Ureter (tissue), 1 donor: ENCODE data around the gene FBXO39. TPM values are rescaled to one million over a fixed set of nuclear protein-coding genes. Genes with fewer than 3 reads are reported as not detected.
A peak's percentile ranks its signal among the peaks of the same experiment; 100 is the strongest.
"Not testable (repeated sequence)": the region's sequence is repeated elsewhere in the genome, so short reads cannot be mapped to it uniquely, and the experiment has no call there.

Experiments
- DNase-seq: peaks from one replicate; pipeline ENCODE4 v3.0.0-alpha.2; 2020; ENCODE audit warnings: low spot score
- total RNA-seq: library from RNA; stranded (reverse); gene quantifications from one replicate; pipeline ENCODE4 v1.2.4, GENCODE V29; 2023
- donor health status: DM: yes; HTN: yes; CAD: no.

Gene FBXO39
- total RNA-seq: 0.23 TPM

GRCh38 chr17:6775871-6776405, at the start of gene FBXO39:
TSS of gene FBXO39 (plus strand) at chr17:6776215. CDS start at chr17:6779869, 3,654 bp downstream.
- no peak for DNase-seq

- no peak for DNase-seq
Observed at GRCh38 chr17:6729531-6729930, 46.5 kb upstream of the FBXO39 start.

GRCh38 chr17:6746665-6747064, 29.4 kb upstream of the FBXO39 start:
- not testable (repeated sequence) for DNase-seq

GRCh38 chr17:6748617-6749016, 27.4 kb upstream of the FBXO39 start:
- DNase-seq: no peak

- no peak for DNase-seq
Observed at GRCh38 chr17:6749519-6749918, 26.5 kb upstream of the FBXO39 start.

GRCh38 chr17:6752068-6752909, 23.7 kb upstream of the FBXO39 start:
- DNase-seq: peak; percentile 48

- no peak for DNase-seq
Observed at GRCh38 chr17:6753006-6753445, 23.0 kb upstream of the FBXO39 start.

- no peak for DNase-seq
Observed at GRCh38 chr17:6753546-6753945, 22.5 kb upstream of the FBXO39 start.

GRCh38 chr17:6755281-6755680, 20.7 kb upstream of the FBXO39 start:
- DNase-seq: peak; percentile 67

- DNase-seq: peak; percentile 58
Observed at GRCh38 chr17:6755731-6756184, 20.3 kb upstream of the FBXO39 start, which contains the start of gene XAF1. TSS of gene XAF1 (plus strand) at chr17:6756046. CDS start at chr17:6756079, 33 bp downstream.

GRCh38 chr17:6756425-6757031, 19.5 kb upstream of the FBXO39 start:
- DNase-seq: no peak

- no peak for DNase-seq
Observed at GRCh38 chr17:6757747-6758146, 18.3 kb upstream of the FBXO39 start.

- no peak for DNase-seq
Observed at GRCh38 chr17:6761779-6762178, 14.2 kb upstream of the FBXO39 start.

GRCh38 chr17:6768447-6768846, 7.6 kb upstream of the FBXO39 start:
- no peak for DNase-seq

GRCh38 chr17:6772016-6772415, 4.0 kb upstream of the FBXO39 start:
- no peak for DNase-seq

- not testable (repeated sequence) for DNase-seq
Observed at GRCh38 chr17:6774906-6775305, 1.1 kb upstream of the FBXO39 start.

GRCh38 chr17:6779411-6779810, 3.4 kb downstream of the FBXO39 start:
- DNase-seq: no peak

- no peak for DNase-seq
Observed at GRCh38 chr17:6780001-6780400, 4.0 kb downstream of the FBXO39 start.

- no peak for DNase-seq
Observed at GRCh38 chr17:6780886-6781285, 4.9 kb downstream of the FBXO39 start.

GRCh38 chr17:6782244-6782643, 6.2 kb downstream of the FBXO39 start:
- no peak for DNase-seq

GRCh38 chr17:6786618-6787017, 10.6 kb downstream of the FBXO39 start:
- DNase-seq: no peak

- DNase-seq: no peak
Observed at GRCh38 chr17:6787081-6787693, 11.2 kb downstream of the FBXO39 start.
